ENCODE data around the gene FBXW12.

Gene FBXW12

GRCh38 chr3:48408823-48409281 is 36.8 kb downstream of the FBXW12 start:
- DNase-seq = no peak

GRCh38 chr3:48409291-48410201 is 37.5 kb downstream of the FBXW12 start:
- DNase-seq = no peak

- DNase-seq = no peak
Observed at GRCh38 chr3:48410205-48411040, 38.4 kb downstream of the FBXW12 start.

GRCh38 chr3:48411041-48411588 is 39.1 kb downstream of the FBXW12 start:
- no peak for DNase-seq

- no peak for DNase-seq
Observed at GRCh38 chr3:48411606-48412374, 39.8 kb downstream of the FBXW12 start.

GRCh38 chr3:48412375-48413001 is 40.5 kb downstream of the FBXW12 start:
- no peak for DNase-seq

- DNase-seq = no peak
Observed at GRCh38 chr3:48413086-48413485, 41.1 kb downstream of the FBXW12 start.

GRCh38 chr3:48413611-48414010 is 41.6 kb downstream of the FBXW12 start:
- no peak for DNase-seq

- no peak for DNase-seq
Observed at GRCh38 chr3:48414376-48415250, 42.6 kb downstream of the FBXW12 start.

GRCh38 chr3:48415251-48415953 is 43.4 kb downstream of the FBXW12 start:
- DNase-seq = no peak

- no peak for DNase-seq
Observed at GRCh38 chr3:48416091-48416505, 44.1 kb downstream of the FBXW12 start.

GRCh38 chr3:48416546-48416945 is 44.5 kb downstream of the FBXW12 start:
- DNase-seq = no peak

- no peak for DNase-seq
Observed at GRCh38 chr3:48417529-48418108, 45.6 kb downstream of the FBXW12 start.

- DNase-seq = no peak
Observed at GRCh38 chr3:48418140-48418539, 46.1 kb downstream of the FBXW12 start.

GRCh38 chr3:48418651-48419050 is 46.6 kb downstream of the FBXW12 start:
- DNase-seq = no peak

GRCh38 chr3:48419149-48419548 is 47.1 kb downstream of the FBXW12 start:
- no peak for DNase-seq

- no peak for DNase-seq
Observed at GRCh38 chr3:48419597-48419996, 47.6 kb downstream of the FBXW12 start.

GRCh38 chr3:48420561-48420960 is 48.5 kb downstream of the FBXW12 start:
- DNase-seq = no peak

GRCh38 chr3:48422272-48422671 is 50.3 kb downstream of the FBXW12 start:
- DNase-seq = no peak

GRCh38 chr3:48422681-48423080 is 50.7 kb downstream of the FBXW12 start:
- no peak for DNase-seq
